ENCODE data around the gene TNFSF15.

The TNFSF15 gene

GRCh38 chr9:114805670-114806525, at the start of gene TNFSF15:
TSS of gene TNFSF15 (minus strand) at chr9:114806039. CDS start at chr9:114806012, 27 bp downstream.
- no peak for DNase-seq

GRCh38 chr9:114855488-114855887, 49.6 kb upstream of the TNFSF15 start:
- no peak for DNase-seq

- DNase-seq: no peak
These were observed 49.0 kb upstream of the TNFSF15 start for GRCh38 chr9:114854736-114855355.

- DNase-seq: no peak
These were observed 47.4 kb upstream of the TNFSF15 start for GRCh38 chr9:114853071-114853855.

GRCh38 chr9:114852050-114852594, 46.3 kb upstream of the TNFSF15 start:
- DNase-seq: no peak

GRCh38 chr9:114851306-114851705, 45.5 kb upstream of the TNFSF15 start:
- no peak for DNase-seq

GRCh38 chr9:114850871-114851270, 45.0 kb upstream of the TNFSF15 start:
- DNase-seq: no peak

GRCh38 chr9:114849450-114849849, 43.6 kb upstream of the TNFSF15 start:
- no peak for DNase-seq

GRCh38 chr9:114847492-114848417, 41.9 kb upstream of the TNFSF15 start:
- no peak for DNase-seq

GRCh38 chr9:114845373-114845772, 39.5 kb upstream of the TNFSF15 start:
- no peak for DNase-seq

- DNase-seq: no peak
These were observed 38.9 kb upstream of the TNFSF15 start for GRCh38 chr9:114844766-114845165.

- no peak for DNase-seq
These were observed 32.1 kb upstream of the TNFSF15 start for GRCh38 chr9:114837923-114838322.

- DNase-seq: no peak
These were observed 30.9 kb upstream of the TNFSF15 start for GRCh38 chr9:114836769-114837168.

- no peak for DNase-seq
These were observed 28.5 kb upstream of the TNFSF15 start for GRCh38 chr9:114834386-114834785.

GRCh38 chr9:114830546-114830945, 24.7 kb upstream of the TNFSF15 start:
- DNase-seq: no peak

GRCh38 chr9:114829574-114830440, 24.0 kb upstream of the TNFSF15 start:
- DNase-seq: no peak

- DNase-seq: no peak
These were observed 22.4 kb upstream of the TNFSF15 start for GRCh38 chr9:114828303-114828650.

- DNase-seq: no peak
These were observed 21.9 kb upstream of the TNFSF15 start for GRCh38 chr9:114827641-114828302.

- no peak for DNase-seq
These were observed 20.6 kb upstream of the TNFSF15 start for GRCh38 chr9:114826431-114826830.

- DNase-seq: no peak
These were observed 19.4 kb upstream of the TNFSF15 start for GRCh38 chr9:114825126-114825795.

All from NCI-H748 treated with DMSO at 0.1 percent for 48 hours (cell line).